Activated naive CD4-positive, alpha-beta T cell treated with anti-CD3 and anti-CD28 coated beads, Interleukin-2, amount 10 ng/mL, durations not matched to agents 7 days and 5 days (primary cell): ENCODE data around the gene ITGB2.
A peak's percentile ranks its signal among the peaks of the same experiment; 100 is the strongest.
"Not testable (repeated sequence)": the region's sequence is repeated elsewhere in the genome, so short reads cannot be mapped to it uniquely, and the experiment has no call there.

Experiments used
- CTCF ChIA-PET: fragments of 350-600 bp; sonication (Branson Sonifier 250); formaldehyde crosslinking; loops from one replicate; lab custom pipeline; 2021; ENCODE audit warnings: antibody characterized with exemption; lab: Charles Lee
- DNase-seq: peaks from one replicate; pipeline ENCODE4 v3.0.0-alpha.2; 2020
- H3K27ac Mint-ChIP-seq: one replicate; pipeline ENCODE4 v1.8.0; 2021; ENCODE audit warnings: mild to moderate bottlenecking, moderate library complexity, mixed read lengths
- H3K27me3 Mint-ChIP-seq: one replicate; pipeline ENCODE4 v1.8.0; 2021; ENCODE audit warnings: mild to moderate bottlenecking, mixed read lengths
- H3K36me3 Mint-ChIP-seq: one replicate; pipeline ENCODE4 v1.8.0; 2021; ENCODE audit warnings: mixed read lengths
- H3K4me1 Mint-ChIP-seq: one replicate; pipeline ENCODE4 v1.8.0; 2021; ENCODE audit warnings: mixed read lengths
- H3K4me3 Mint-ChIP-seq: one replicate; pipeline ENCODE4 v1.8.0; 2021; ENCODE audit warnings: mild to moderate bottlenecking, moderate library complexity, mixed read lengths
- H3K9me3 Mint-ChIP-seq: one replicate; pipeline ENCODE4 v1.8.0; 2021; ENCODE audit warnings: mixed read lengths

ITGB2 gene

GRCh38 chr21:44930543-44930981 is 9.9 kb upstream of the ITGB2 start:
- H3K27me3 Mint-ChIP-seq = no peaks in the 10 kb centered on the region
- CTCF ChIA-PET = interaction anchor here (1.5 to 4.9 kb wide), 6 partner anchors 13 to 137 kb away, joined by 4 to 68 read pairs (median 22); partner anchors contain the start of gene UBE2G2
- H3K4me1 Mint-ChIP-seq = peaks cover 61% of the 10 kb centered on the region
- H3K27ac Mint-ChIP-seq = peak overlapping the region; percentile 93
- peak overlapping the region; percentile 86 for H3K4me3 Mint-ChIP-seq
- peaks cover 18% of the 10 kb centered on the region for H3K36me3 Mint-ChIP-seq
- DNase-seq = peak; percentile 77
- H3K9me3 Mint-ChIP-seq = peaks cover 3% of the 10 kb centered on the region

GRCh38 chr21:44929799-44930542 is 9.3 kb upstream of the ITGB2 start:
- Mint-ChIP-seq H3K4me1 (peaks cover 67% of the 10 kb centered on the region), H3K27ac (peak overlapping the region; percentile 93), H3K4me3 (peak overlapping the region; percentile 86), H3K27me3 (no peaks in the 10 kb centered on the region), H3K9me3 (peaks cover 3% of the 10 kb centered on the region), H3K36me3 (peaks cover 18% of the 10 kb centered on the region)
- CTCF ChIA-PET = interaction anchor here (1.1 to 4.9 kb wide), 7 partner anchors 11 to 137 kb away, joined by 3 to 68 read pairs (median 4); partner anchors contain the start of gene UBE2G2
- no peak for DNase-seq

- peak overlapping the region; percentile 86 for H3K4me3 Mint-ChIP-seq
- CTCF ChIA-PET = interaction anchor here (1.0 to 4.9 kb wide), 6 partner anchors 10 to 129 kb away, joined by 3 to 23 read pairs (median 4); partner anchors contain the start of gene UBE2G2
- H3K27ac Mint-ChIP-seq = peak overlapping the region; percentile 80
- no peaks in the 10 kb centered on the region for H3K27me3 Mint-ChIP-seq
- peaks cover 18% of the 10 kb centered on the region for H3K36me3 Mint-ChIP-seq
- H3K4me1 Mint-ChIP-seq = peaks cover 73% of the 10 kb centered on the region
- H3K9me3 Mint-ChIP-seq = peaks cover 3% of the 10 kb centered on the region
- DNase-seq = no peak
These were observed 8.6 kb upstream of the ITGB2 start for GRCh38 chr21:44929242-44929798.

- Mint-ChIP-seq H3K36me3 (peaks cover 24% of the 10 kb centered on the region), H3K4me3 (peak overlapping the region; percentile 93), H3K4me1 (peaks cover 80% of the 10 kb centered on the region), H3K27ac (peak overlapping the region; percentile 98)
- not testable (repeated sequence) for H3K9me3 Mint-ChIP-seq, DNase-seq, H3K27me3 Mint-ChIP-seq
- CTCF ChIA-PET = interaction anchor here (1.0 to 4.9 kb wide), 9 partner anchors 9 to 128 kb away, joined by 3 to 23 read pairs (median 4); partner anchors contain the start of gene UBE2G2
These were observed 8.0 kb upstream of the ITGB2 start for GRCh38 chr21:44928500-44929241.

GRCh38 chr21:44927587-44928461 is 7.1 kb upstream of the ITGB2 start:
- DNase-seq = peak; percentile 94
- peak overlapping the region; percentile 98 for H3K27ac Mint-ChIP-seq
- H3K36me3 Mint-ChIP-seq = peaks cover 30% of the 10 kb centered on the region
- H3K4me3 Mint-ChIP-seq = peak overlapping the region; percentile 93
- no peaks in the 10 kb centered on the region for H3K27me3 Mint-ChIP-seq
- peaks cover 82% of the 10 kb centered on the region for H3K4me1 Mint-ChIP-seq
- H3K9me3 Mint-ChIP-seq = peaks cover 7% of the 10 kb centered on the region
- CTCF ChIA-PET = interaction anchor here (1.0 to 4.9 kb wide), 10 partner anchors 8 to 134 kb away, joined by 3 to 23 read pairs (median 5); partner anchors contain the start of genes SLX9 and UBE2G2

GRCh38 chr21:44927259-44927586 is 6.5 kb upstream of the ITGB2 start:
- Mint-ChIP-seq H3K9me3 (peaks cover 7% of the 10 kb centered on the region), H3K4me3 (peak overlapping the region; percentile 93), H3K36me3 (peaks cover 32% of the 10 kb centered on the region), H3K4me1 (peaks cover 88% of the 10 kb centered on the region), H3K27ac (peak overlapping the region; percentile 98), H3K27me3 (no peaks in the 10 kb centered on the region)
- CTCF ChIA-PET = interaction anchor here (1.0 to 4.9 kb wide), 11 partner anchors 8 to 134 kb away, joined by 3 to 23 read pairs (median 5); partner anchors contain the start of genes SLX9 and UBE2G2
- no peak for DNase-seq

GRCh38 chr21:44926331-44927101 is 5.8 kb upstream of the ITGB2 start:
- CTCF ChIA-PET = interaction anchor here (1.0 to 4.9 kb wide), 8 partner anchors 10 to 210 kb away, joined by 3 to 23 read pairs (median 6); partner anchors contain the start of genes SLX9 and UBE2G2
- Mint-ChIP-seq H3K4me1 (peaks cover 95% of the 10 kb centered on the region), H3K27me3 (no peaks in the 10 kb centered on the region), H3K9me3 (peaks cover 7% of the 10 kb centered on the region), H3K36me3 (peaks cover 32% of the 10 kb centered on the region), H3K27ac (peak overlapping the region; percentile 98), H3K4me3 (peak overlapping the region; percentile 93)
- peak; percentile 76 for DNase-seq

GRCh38 chr21:44925378-44925755 is 4.7 kb upstream of the ITGB2 start:
- CTCF ChIA-PET = interaction anchor here (3.5 to 4.9 kb wide), 2 partner anchors 14 to 125 kb away, joined by 15 to 23 read pairs; partner anchors contain the start of gene UBE2G2
- peak overlapping the region; percentile 98 for H3K27ac Mint-ChIP-seq
- no peak for DNase-seq
- peaks cover 40% of the 10 kb centered on the region for H3K36me3 Mint-ChIP-seq
- peak overlapping the region; percentile 29 for H3K4me3 Mint-ChIP-seq
- peaks cover 7% of the 10 kb centered on the region for H3K9me3 Mint-ChIP-seq
- peaks cover 91% of the 10 kb centered on the region for H3K4me1 Mint-ChIP-seq
- no peaks in the 10 kb centered on the region for H3K27me3 Mint-ChIP-seq

GRCh38 chr21:44924606-44925377 is 4.1 kb upstream of the ITGB2 start:
- peaks cover 42% of the 10 kb centered on the region for H3K36me3 Mint-ChIP-seq
- no peak for DNase-seq
- peak overlapping the region; percentile 29 for H3K4me3 Mint-ChIP-seq

GRCh38 chr21:44923480-44924084 is 2.9 kb upstream of the ITGB2 start:
- CTCF ChIA-PET = no interaction called here
- Mint-ChIP-seq H3K4me3 (peak overlapping the region; percentile 26), H3K36me3 (peaks cover 41% of the 10 kb centered on the region), H3K4me1 (peaks cover 79% of the 10 kb centered on the region), H3K27ac (peak overlapping the region; percentile 79), H3K27me3 (no peaks in the 10 kb centered on the region), H3K9me3 (peaks cover 4% of the 10 kb centered on the region)
- no peak for DNase-seq

More at GRCh38 chr21:44924606-44925377, 4.1 kb upstream of the ITGB2 start:
- Mint-ChIP-seq H3K27me3 (no peaks in the 10 kb centered on the region), H3K27ac (peak overlapping the region; percentile 98), H3K9me3 (peaks cover 7% of the 10 kb centered on the region), H3K4me1 (peaks cover 86% of the 10 kb centered on the region)
- CTCF ChIA-PET = interaction anchor here (0.7 to 3.5 kb wide), 2 partner anchors 11 to 13 kb away, joined by 3 to 15 read pairs; no protein-coding TSS in a partner anchor

GRCh38 chr21:44921928-44922327 is 1.2 kb upstream of the ITGB2 start:
- CTCF ChIA-PET = interaction anchor here (0.9 kb wide), 1 partner anchor 121 kb away, joined by 3 read pairs; no protein-coding TSS in a partner anchor
- H3K27me3 Mint-ChIP-seq = no peaks in the 10 kb centered on the region
- peak overlapping the region; percentile 92 for H3K4me3 Mint-ChIP-seq
- peaks cover 4% of the 10 kb centered on the region for H3K9me3 Mint-ChIP-seq
- peaks cover 52% of the 10 kb centered on the region for H3K36me3 Mint-ChIP-seq
- no peak for DNase-seq
- peak overlapping the region; percentile 64 for H3K27ac Mint-ChIP-seq
- peaks cover 80% of the 10 kb centered on the region for H3K4me1 Mint-ChIP-seq
